Renal pelvis (tissue), 4 donors: ENCODE data around the gene WWP2. TPM values are rescaled to one million over a fixed set of nuclear protein-coding genes. Genes with fewer than 3 reads are reported as not detected.
A peak's percentile ranks its signal among the peaks of the same experiment; 100 is the strongest.
"Not testable (repeated sequence)": the region's sequence is repeated elsewhere in the genome, so short reads cannot be mapped to it uniquely, and the experiment has no call there.

Source experiments
- DNase-seq: peaks from one replicate; pipeline ENCODE4 v3.0.0-alpha.2; 2013
- polyA plus RNA-seq, 3 donors: library from polyadenylated mRNA; unstranded; fragments of 120-200 nt; gene quantifications; one replicate each; pipeline ENCODE4 v1.2.1, GENCODE V29; 2013; ENCODE audit not compliant: insufficient read length in 3 of 3

The WWP2 gene
- polyA plus RNA-seq, 3 donors: 45.9 to 55.4 (median 53.9) TPM

DNA sequence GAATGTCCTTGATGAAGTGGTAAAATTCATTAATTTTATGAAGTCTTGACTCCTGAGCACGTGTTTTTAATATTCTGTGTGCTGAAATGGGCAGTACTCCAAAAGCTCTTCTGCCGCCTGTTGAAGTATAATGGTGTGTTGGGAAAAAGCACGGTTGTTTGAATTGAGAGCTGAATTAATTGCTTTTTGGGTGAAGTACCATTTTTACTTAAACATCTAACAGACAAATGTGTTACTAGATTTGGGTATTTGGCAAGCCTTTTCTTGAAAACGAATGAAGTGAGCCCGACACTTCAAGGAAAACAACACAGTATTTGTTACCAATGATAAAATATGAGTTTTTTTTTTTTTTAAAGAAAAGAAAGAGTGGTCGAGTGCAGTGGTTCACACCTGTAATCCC is 22.5 kb downstream of the WWP2 start:
- DNase-seq: no peak

- no peak for DNase-seq
These were observed 25.8 kb downstream of the WWP2 start for GRCh38 chr16:69787883-69788282.

- not testable (repeated sequence) for DNase-seq
These were observed 29.3 kb downstream of the WWP2 start for GRCh38 chr16:69791391-69791847.

- DNase-seq: no peak
These were observed 31.4 kb downstream of the WWP2 start for GRCh38 chr16:69793526-69793925.

GRCh38 chr16:69794486-69794885 is 32.4 kb downstream of the WWP2 start:
- no peak for DNase-seq

GRCh38 chr16:69796285-69797118 is 34.4 kb downstream of the WWP2 start:
- DNase-seq: peak; percentile 71

DNA sequence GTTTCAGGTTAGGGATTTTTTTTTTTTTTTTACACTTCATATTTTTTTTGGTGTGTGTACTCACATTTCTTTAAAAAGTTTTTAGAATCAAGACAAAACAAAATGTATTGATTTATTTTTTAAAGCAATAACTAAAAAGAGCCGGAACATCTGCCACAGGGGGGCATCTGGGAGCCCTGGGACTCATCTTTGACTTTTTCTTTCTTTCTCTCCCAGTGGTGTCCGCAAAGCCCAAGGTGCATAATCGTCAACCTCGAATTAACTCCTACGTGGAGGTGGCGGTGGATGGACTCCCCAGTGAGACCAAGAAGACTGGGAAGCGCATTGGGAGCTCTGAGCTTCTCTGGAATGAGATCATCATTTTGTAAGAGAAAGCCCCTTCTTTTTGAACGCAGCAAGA is 36.3 kb downstream of the WWP2 start:
- DNase-seq: no peak

DNA sequence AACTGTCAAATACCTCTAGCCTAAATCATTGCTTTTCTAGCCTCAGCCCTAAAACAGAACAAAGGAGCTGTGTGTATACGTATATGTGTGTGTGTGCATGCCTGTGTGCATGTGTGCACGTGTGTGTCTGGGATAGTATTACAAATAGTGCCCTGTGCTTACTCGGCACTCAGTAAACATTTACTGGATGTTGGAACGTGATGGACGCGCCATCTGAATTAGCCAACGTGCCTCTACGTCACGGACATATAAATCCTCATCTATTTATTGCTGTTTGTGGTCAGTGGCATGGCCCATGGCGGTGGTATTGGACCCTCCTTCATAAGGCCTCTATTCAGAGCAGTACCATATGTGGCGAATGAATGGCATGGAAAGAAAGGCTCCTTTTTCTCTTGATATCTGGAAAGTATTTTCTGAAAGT is 37.5 kb downstream of the WWP2 start:
- no peak for DNase-seq

DNA sequence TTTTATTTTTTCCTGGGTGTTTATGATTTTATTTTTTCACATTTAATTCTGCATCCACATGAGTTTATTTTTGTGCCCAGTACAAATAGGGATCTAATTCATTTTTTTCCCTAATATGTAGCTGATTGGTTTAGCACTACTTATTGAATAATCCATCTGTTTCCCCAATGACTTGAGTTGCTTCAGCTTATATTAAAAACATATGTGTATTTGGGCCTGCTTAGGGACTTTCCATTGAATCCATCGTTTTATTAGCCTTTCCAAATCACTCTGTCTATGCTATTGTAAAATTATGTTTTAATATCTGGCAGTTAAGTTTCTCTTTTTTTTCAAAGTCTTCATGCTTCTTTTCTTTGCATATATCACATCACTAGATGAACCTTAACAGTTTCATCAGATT is 42.2 kb downstream of the WWP2 start:
- no peak for DNase-seq

DNA sequence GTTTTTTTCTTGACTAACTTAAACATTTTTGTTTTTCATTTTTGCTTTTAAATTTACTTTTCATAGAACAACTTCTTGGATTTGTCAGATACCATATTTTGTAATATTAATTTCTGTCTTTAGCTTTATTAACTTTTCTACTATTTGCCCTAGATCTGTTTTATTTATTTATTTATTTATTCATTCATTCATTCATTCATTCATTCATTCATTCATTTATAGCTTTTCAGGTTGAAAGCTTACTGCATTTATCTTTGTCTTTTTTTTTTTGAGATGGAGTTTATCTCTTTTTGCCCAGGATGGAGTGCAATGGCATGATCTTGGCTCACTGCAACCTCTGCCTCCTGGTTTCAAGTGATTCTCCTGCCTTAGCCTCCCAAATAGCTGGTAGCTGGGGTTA is 44.6 kb downstream of the WWP2 start:
- DNase-seq: not testable (repeated sequence)

- no peak for DNase-seq
These were observed 50.5 kb downstream of the WWP2 start for GRCh38 chr16:69812688-69813014.

GRCh38 chr16:69814078-69814477 is 51.9 kb downstream of the WWP2 start:
- DNase-seq: no peak

GRCh38 chr16:69814561-69814960 is 52.4 kb downstream of the WWP2 start:
- no peak for DNase-seq

DNA sequence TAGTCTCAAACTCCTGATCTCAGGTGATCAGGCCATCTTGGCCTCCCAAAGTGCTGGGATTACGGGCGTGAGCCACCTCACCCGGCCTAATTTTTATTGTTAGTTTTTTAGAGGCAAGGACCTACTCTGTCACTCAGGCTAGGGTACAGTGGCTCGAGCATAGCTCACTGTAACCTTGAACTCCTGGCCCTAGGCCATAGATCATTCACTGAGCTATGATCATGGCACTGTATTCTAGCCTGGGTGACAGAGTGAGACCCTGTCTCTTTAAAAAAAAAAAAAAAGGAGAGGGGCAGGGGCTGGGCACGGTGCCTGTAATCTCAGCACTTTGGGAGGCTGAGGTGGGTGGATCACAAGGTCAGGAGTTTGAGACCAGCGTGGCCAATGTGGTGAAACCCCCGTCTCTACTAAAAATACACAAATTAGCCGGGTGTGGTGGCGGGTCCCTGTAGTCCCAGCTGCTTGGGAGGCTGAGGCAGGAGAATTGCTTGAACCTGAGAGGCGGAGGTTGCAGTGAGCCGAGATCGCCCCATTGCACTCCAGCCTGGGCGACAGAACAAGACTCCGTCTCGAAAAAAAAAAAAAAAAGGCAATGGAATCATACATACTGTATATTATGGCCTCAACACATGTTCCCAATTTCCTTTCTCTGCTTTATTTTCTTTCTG is 53.2 kb downstream of the WWP2 start:
- not testable (repeated sequence) for DNase-seq

- DNase-seq: no peak
These were observed 54.9 kb downstream of the WWP2 start for GRCh38 chr16:69816996-69817395.

- DNase-seq: no peak
These were observed 56.9 kb downstream of the WWP2 start for GRCh38 chr16:69818891-69819545.

DNA sequence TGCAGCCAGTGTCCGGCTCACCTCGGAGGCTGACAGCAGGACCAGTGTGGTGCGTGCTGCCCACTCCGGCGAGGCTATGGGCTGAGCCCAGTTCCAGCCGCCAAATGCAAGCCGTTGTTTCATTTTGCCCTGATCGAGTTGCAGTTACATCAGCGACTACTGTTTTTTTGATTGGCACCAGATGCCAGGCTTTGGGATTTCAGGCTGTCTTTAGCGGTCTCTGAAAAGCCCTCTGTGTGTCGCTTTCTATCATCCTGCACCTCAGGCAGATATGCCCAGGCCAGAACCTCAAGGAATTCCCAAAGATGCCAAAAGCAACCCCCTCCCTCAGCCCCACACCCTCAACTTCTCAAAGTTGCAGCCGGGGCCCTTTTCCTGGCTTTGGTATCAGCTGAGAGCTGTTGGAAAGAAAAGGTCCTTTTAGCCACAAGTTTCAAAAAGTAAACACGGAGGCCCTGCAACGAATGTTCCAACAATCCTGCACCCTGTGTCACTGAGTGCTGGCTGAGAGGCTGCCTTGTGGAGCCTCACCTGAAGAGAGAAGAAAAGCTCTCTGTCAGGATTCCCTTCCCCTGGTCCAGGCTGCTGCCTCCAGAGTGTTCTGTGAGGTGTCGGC is 58.9 kb downstream of the WWP2 start:
- DNase-seq: no peak

DNA sequence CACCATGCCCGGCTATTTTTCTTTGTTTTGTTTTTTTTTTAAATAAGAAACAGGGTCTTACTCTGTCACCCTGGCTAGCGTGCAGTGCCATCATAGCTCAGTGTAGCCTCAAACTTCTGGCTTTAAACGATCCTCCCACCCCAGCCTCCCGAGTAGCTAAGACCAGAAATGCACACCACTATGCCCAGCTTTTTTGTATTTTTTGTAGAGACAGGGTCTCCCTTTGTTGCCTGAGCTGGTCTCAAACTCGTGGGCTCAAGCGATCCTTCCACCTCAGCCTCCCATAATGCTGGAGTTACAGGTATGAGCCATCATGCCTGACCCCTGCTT is 59.7 kb downstream of the WWP2 start:
- no peak for DNase-seq

GRCh38 chr16:69822174-69822935 is 60.2 kb downstream of the WWP2 start:
- no peak for DNase-seq

DNA sequence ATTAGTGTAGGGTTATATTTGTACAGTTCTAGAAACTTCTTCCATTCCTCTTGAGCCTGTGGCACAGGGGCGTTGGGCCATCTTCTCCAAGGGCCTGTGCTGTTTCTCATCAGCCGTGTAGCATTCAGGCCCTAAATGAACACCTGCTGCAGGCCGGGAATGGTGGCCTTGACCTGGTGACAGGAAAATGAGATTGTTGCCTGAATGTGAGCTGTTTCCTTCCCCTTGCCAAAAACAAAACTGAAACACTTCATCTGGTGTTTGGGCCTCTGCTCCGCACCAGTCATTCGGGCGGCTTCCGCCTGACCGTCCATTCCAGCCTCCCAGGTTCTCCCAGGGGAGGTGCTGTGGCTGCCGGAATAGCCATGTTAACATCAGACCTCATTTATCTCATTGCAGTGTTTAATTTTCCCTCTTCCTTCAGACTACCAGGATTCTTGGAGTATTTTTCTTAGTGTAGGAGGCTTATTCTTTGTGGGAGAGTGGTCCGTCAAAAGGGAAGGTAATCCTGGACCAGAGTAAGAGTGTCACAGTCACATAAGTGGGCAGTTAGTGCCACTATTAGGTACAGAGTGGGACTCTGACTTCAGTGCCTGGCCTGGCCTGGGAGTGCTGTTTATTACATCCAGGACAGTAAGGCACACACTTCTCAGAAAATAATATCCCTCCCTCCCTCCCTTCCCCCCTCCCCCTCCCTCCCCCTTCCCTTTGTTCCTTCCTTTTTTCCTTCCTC is 61.9 kb downstream of the WWP2 start:
- DNase-seq: no peak

GRCh38 chr16:69824564-69825142 is 62.5 kb downstream of the WWP2 start:
- DNase-seq: not testable (repeated sequence)
